Superior temporal gyrus (tissue), 1 donor: ENCODE results near the gene SEMG2.

Source experiments
- DNase-seq: peaks from one replicate; pipeline ENCODE4 v3.0.0-alpha.2; 2016; ENCODE audit errors: extremely low spot score

The SEMG2 gene

DNA sequence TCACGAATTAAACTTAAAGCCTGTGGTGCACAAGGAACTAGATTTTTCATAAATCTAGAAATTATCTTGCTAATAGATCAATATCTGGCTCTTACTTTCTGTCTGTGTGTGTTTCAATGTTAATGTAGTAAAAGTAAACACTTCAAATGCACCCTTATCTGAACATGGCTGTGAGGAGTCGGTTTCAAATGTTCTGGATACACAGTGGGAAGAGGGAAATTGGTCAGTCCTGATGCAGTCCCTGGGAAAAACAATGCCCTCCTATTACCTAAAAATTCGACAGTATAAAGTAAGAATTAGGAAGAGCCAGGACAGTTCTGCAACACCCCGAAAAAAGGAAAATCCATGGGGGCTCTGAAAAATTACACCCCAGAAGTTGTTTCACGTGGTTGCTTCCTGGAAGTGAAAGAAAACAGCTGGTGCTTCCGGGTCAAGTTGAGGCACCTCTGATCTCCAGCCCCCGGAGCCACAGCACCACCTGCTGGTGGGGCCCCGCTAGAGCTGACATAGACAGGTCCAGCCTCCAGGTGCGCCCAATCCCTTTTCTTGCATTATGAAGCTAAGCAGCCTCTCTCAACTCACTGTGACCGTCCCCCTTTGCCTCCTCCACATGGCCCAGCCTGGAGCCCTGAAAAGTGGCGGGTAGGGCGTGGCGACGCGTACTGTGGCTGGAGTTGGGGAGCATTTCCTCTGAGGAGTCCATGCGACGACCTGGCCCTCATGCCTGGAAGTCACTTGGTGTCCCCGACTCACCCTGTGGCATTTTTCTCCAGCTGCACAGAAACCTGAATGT is 8.3 kb downstream of the SEMG2 start:
- no peak for DNase-seq

DNA sequence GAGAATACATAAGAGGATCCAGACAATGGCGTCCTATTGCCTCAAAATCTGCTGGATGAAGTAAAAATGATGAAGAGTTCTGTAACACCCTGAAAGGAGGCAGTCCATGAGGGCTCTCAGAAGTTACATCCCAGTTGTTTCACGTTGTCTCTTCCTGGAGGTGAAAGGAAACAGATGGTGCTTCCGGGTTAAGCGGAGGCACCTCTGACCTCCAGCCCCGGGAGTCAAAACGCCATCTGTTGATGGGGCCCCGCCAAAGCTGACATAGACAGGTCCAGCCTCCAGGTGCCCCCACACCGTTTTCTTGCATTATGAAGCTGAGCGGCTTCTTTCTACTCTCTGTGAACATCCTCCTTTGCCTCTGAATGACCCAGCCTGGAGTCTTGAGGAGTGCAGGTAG is 9.5 kb downstream of the SEMG2 start:
- DNase-seq = no peak

- no peak for DNase-seq
These were observed 14.8 kb downstream of the SEMG2 start for GRCh38 chr20:45235995-45236394.

- no peak for DNase-seq
These were observed 17.0 kb downstream of the SEMG2 start for GRCh38 chr20:45238139-45238538.

DNA sequence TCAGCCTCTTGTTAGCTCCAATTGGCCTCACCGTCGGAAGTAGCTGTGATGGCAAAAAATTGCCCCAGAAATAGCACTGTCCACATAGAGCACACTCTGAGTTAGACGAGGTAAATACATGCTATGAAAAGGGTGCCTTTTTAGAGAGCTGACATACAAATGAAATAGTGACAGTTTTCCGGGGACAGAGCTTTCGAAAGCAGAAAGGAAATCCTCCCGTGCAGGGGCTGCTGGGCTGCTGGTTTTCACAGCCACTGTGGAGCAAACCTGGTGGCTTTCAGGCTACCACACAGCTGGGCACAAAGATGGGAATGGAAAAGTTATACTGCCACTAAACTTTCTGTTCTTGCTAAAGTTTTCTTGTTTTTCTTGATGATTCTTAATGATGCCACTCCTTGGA is 24.9 kb downstream of the SEMG2 start:
- no peak for DNase-seq

DNA sequence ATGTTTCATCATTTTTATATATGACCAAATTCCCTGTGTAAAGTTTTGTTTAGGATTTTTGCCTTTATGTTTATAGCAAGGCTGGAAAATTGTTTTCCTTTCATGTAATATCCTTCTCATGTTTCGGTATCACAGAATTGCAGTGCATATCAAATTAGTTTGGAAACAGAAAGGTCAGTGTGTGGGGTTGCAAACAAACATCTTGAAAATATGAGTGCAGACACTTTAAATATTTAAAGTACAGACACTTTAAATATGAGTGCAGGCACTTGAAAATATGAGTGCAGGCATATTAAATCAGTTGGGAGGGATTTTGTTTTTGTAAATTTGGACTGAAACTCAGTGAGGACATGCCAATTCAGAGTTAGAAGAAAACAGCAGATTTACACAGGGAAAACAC is 26.7 kb downstream of the SEMG2 start:
- DNase-seq = no peak

DNA sequence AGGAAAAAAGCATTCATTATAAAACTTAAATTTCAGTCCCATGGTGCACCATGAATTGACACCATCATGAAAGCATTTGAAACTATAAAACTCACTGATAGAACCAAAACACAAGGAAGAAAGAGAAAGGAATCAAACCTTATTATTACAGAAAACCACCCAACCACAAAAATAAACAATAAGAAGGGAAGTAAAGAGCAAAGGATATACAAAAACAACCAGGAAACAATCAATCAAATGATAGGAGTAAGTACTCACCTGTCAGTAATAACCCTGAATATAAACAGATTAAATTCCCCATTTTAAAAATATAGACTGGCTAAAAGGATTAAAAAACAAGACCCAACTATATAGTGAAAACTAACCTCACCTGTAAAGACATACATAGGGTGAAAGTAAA is 27.4 kb downstream of the SEMG2 start:
- DNase-seq = no peak

GRCh38 chr20:45251884-45252560 is 30.8 kb downstream of the SEMG2 start:
- DNase-seq = no peak

- DNase-seq = no peak
These were observed 32.1 kb downstream of the SEMG2 start for GRCh38 chr20:45253261-45253660.

GRCh38 chr20:45254383-45255262 is 33.5 kb downstream of the SEMG2 start, which contains the start of gene SLPI:
TSS of gene SLPI (minus strand) at chr20:45254564. CDS start at chr20:45254543, 21 bp downstream.
- DNase-seq = no peak

DNA sequence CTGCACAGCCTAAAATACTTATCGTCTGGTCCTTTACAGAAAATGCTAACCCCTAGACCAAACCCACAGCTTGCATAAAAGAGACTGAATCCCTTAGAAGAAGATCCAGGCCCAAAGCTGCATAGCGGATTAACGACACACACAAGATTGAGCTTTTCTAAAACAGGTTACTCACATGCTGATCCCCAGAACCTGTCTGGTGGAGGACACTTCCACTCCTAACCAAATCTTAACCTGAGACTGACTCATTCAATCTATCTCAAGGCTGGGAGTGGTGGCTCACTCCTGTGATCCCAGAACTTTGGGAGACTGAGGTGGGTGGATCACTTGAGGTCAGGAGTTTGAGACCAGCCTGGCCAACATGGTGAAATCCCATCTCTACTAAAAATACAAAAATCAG is 36.0 kb downstream of the SEMG2 start:
- DNase-seq = no peak

DNA sequence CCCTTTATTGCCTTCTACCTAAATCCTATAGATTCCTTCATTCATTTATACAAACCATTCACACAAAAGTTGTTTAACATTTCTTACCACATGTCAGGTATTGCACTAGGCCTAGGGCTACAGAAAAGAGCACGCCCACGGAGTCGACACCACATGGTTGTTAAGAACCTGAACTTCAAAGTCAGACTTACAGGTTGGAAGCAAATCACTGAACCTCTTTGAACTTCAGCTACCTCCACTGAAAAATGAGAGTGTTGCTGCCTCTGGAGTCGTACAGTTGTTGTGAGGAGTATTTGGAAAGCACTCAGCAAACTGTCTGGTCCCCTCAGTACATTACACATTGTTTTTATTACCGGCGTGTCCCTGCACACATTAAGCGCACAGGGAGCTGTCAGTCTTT is 36.5 kb downstream of the SEMG2 start:
- DNase-seq = no peak

- DNase-seq = no peak
These were observed 37.1 kb downstream of the SEMG2 start for GRCh38 chr20:45258259-45258658.

DNA sequence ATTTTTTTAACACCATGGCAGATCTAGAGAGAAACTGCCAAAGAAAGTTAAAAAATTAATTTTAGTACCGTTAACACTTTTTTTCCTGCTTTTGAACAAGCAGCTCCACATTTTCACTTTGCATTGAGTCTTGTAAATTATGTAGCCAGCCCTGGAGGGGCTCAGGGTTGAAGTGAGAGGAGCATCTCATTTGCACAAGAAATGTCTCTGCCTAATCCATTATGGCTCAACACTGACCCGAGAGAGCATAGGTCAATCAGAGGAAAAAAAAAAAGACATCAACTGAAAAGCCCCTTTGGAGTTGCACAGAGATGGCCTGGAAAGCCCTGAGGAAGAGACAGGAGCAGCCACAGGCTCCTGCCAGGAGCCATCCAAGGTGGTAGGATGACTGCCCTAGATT is 37.5 kb downstream of the SEMG2 start:
- no peak for DNase-seq

- no peak for DNase-seq
These were observed 42.5 kb downstream of the SEMG2 start for GRCh38 chr20:45263556-45264266.

DNA sequence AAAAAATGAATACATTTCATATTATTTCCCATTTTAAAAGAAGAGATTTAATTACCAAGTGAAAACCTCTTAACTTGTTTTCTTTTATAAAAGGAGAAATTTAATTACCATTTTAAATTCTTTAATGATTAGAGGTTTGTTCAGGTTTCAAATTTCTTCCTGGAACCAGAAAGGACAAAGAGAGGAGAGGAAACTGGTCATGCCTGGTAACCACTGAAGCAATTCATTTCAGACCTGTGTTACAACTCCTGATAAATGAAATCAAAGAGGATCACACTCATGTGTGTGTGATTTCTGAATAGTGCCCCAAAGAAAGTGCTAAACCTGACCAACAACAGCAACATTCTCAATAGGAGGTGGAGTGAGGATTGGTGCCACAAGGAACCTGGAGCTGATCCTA is 45.8 kb downstream of the SEMG2 start:
- DNase-seq = no peak

- DNase-seq = no peak
These were observed 47.4 kb downstream of the SEMG2 start for GRCh38 chr20:45268531-45268930.

GRCh38 chr20:45269056-45269455 is 47.9 kb downstream of the SEMG2 start:
- DNase-seq = no peak

- no peak for DNase-seq
These were observed 48.6 kb downstream of the SEMG2 start for GRCh38 chr20:45269754-45270270.
